H1 (cell line): ENCODE results near the gene KHDRBS2. TPM values are rescaled to one million over a fixed set of nuclear protein-coding genes. Genes with fewer than 3 reads are reported as not detected.

ENCODE experiments used
- ATF3 ChIP-seq: IDR thresholded peaks from 2 replicates; pipeline ENCODE4 v1.6.1; 2011; ENCODE audit warnings: low read depth, mild to moderate bottlenecking, low read length; ENCODE audit not compliant: insufficient read depth
- BRCA1 ChIP-seq: IDR thresholded peaks from 2 replicates; pipeline ENCODE4 v1.6.1; 2012; ENCODE audit warnings: low read depth, low read length, improper control_type of control experiment
- RNF2 ChIP-seq: fragments of 200-900, 300-1000 bp; sonication (generic); IDR thresholded peaks from 2 replicates; pipeline ENCODE4 v1.7.1; 2016; ENCODE audit warnings: borderline replicate concordance, low read depth, mild to moderate bottlenecking, antibody characterized with exemption, low read length; ENCODE audit not compliant: poor library complexity, severe bottlenecking; ENCODE audit errors: missing control alignments
- polyA plus RNA-seq, 7 experiments: library from polyadenylated mRNA; depleted of rRNA in 3 of 7; stranded (reverse) in 5 of 7; unstranded in 2 of 7; fragments of >200 nt in 5 of 7; fragments of 200-250 nt in 2 of 7; gene quantifications; 1 replicate in 5 of 7; 2 replicates in 1 of 7; 4 replicates in 1 of 7; pipeline versions ENCODE4 v1.2.1 to v1.2.3, GENCODE V29; 2011 to 2013; ENCODE audit warnings: missing spikeins in 2 of 7, mixed read lengths in 2 of 7
- total RNA-seq: library from RNA; stranded (reverse); fragmentation: NEBNext Ultra II Directional; extraction: Animal tissue kit (Norgen Biotek cat#: 25700); gene quantifications from 2 replicates; pipeline ENCODE4 v1.2.1, GENCODE V29; 2021

Gene KHDRBS2
- total and polyA plus RNA-seq, 2 of the 8 experiments (the other 6 are each of a cell fraction or from before 2014, with no cell fraction given): 5.2 to 7.7 TPM

GRCh38 chr6:61679625-61680024, 606.4 kb downstream of the KHDRBS2 start (continued):
- TF ChIP-seq RNF2: no peak
- no peak for TF ChIP-seq BRCA1
- TF ChIP-seq ATF3: no peak
